ENCODE results near the gene NOP56.
"Not testable (repeated sequence)": the region's sequence is repeated elsewhere in the genome, so short reads cannot be mapped to it uniquely, and the experiment has no call there.

Gene NOP56

GRCh38 chr20:2652724-2653555, 508 bp downstream of the NOP56 start:
- DNase-seq, result no peak

- no peak for DNase-seq
Observed at GRCh38 chr20:2653556-2654383, 1.3 kb downstream of the NOP56 start.

DNA sequence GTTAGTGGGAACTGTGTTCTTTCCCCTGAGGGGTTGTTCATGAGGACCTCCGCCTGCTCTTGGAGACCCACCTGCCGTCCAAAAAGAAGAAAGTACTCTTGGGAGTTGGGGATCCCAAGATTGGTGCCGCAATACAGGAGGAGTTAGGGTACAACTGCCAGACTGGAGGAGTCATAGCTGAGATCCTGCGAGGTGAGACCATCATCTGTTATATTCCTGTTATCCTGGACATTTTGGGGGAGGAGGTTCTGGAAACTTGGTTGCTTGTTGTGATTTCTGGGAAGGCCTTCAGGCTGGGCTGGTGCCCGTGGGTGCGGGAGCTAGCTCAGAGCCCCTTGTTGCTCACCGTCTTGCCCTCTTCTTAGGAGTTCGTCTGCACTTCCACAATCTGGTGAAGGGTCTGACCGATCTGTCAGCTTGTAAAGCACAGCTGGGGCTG, 2.0 kb downstream of the NOP56 start:
- DNase-seq, result no peak

DNA sequence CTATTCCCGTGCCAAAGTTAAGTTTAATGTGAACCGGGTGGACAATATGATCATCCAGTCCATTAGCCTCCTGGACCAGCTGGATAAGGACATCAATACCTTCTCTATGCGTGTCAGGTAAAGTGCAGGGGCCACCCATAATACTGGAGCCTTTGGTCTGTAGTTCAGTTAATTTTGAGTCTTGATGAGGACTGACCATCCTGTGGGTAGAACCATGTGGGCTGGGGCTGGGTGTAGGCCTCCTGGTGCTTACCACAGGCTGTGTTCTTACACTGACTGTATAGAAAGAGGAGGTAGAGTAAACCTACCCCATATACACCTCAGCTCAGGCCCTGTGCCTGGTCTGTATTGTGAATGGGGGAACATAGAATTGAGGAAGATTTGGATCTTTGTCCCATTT, 2.4 kb downstream of the NOP56 start:
- DNase-seq, result no peak

DNA sequence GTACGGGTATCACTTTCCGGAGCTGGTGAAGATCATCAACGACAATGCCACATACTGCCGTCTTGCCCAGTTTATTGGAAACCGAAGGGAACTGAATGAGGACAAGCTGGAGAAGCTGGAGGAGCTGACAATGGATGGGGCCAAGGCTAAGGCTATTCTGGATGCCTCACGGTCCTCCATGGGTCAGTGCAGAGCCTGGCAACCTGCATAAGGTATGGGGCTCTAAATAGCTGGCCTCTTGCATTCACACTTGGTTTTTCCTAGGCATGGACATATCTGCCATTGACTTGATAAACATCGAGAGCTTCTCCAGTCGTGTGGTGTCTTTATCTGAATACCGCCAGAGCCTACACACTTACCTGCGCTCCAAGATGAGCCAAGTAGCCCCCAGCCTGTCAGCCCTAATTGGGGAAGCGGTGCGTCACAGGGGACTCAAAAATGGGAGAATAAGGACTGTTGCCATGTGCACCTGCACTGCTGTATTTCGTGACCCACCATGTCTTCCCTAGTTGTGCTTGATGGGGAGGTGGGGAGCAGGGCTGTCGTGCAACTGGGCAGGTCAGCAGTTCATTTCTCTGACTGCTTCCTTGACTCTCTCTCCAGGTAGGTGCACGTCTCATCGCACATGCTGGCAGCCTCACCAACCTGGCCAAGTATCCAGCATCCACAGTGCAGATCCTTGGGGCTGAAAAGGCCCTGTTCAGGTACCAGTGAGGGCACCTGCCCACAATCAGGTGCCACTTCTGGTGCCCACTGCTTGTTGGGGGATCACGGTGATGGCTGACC, 3.1 kb downstream of the NOP56 start:
- no peak for DNase-seq

- DNase-seq, result no peak
Observed at GRCh38 chr20:2656471-2657117, 4.2 kb downstream of the NOP56 start.

DNA sequence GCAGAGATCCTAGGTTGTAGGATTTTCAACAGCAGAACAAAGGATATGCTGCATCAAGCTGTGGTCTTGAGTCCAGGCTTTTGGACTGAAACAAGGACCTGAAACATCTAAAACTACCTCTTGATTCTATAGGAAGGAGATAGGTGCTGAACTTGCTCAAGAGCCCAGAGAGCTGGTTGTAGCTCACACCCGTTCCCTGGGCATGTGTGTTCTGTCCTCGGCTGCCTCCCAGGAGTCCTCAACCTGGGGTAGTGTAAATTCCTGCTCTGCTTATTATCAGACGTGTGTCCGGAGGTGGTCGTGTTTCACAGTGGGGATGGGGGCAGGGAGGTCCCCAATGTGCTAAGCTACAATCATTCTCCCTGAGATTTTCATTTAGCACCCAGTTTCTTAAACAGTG, 4.8 kb downstream of the NOP56 start:
- no peak for DNase-seq

DNA sequence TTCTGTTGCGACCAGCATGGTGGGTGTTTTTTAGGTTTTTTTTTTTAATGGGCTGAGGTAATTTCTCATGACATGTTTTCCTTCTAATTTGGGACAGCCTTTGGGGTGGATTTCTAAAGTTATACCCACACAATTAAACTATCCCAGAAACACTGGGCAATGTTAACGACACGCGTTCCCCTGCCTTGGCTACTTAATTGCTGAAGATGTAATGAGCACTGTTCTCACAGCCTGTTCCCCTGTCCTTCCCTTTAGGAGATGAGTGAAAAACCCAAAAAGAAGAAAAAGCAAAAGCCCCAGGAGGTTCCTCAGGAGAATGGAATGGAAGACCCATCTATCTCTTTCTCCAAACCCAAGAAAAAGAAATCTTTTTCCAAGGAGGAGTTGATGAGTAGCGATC, 5.2 kb downstream of the NOP56 start:
- no peak for DNase-seq

GRCh38 chr20:2658414-2659354, 6.3 kb downstream of the NOP56 start:
- DNase-seq, result no peak

DNA sequence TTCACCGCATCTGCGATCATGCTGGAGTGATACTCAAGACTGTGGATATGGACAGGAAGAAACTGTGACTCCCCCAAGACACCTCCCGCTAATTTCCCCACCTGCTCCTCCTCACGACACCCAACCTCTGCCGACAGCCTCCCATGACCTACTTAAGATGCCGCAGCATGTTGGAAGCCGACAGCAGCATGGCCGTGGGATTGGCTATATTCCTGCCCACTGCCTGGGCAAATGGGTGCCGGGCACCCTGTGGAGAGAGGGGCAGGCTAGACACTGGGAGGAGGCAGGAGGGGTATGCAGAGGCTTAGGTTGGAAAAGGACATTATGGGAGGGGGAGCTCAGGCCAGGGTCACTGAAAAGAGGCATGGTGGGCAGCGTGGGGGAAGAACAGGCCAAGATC, 7.1 kb downstream of the NOP56 start:
- DNase-seq, result no peak

DNA sequence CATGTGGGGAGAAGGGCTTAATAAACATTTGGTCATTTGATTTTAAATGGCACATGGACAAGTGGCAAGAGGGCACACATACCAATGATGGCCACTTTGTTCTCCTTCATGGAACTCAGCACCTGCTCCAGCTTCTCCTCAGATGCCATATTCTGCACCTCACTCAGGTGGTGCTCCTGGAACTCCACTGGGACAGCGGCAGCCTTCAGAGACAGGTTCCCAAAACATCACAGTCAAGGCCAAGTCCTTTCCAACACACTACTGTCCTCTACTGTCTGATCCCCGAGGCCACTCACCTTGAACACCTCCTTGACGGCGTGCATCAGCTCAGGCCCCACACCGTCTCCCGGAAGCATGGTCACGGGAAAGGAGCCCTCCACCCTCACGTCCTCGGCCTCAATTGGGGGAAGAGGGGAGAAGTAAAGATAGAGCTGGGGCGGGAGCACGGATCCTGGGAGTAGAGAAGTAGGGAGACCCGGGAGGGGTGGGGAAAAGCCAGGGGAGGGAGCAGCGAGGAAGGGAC, 11.0 kb downstream of the NOP56 start:
- DNase-seq, result no peak

DNA sequence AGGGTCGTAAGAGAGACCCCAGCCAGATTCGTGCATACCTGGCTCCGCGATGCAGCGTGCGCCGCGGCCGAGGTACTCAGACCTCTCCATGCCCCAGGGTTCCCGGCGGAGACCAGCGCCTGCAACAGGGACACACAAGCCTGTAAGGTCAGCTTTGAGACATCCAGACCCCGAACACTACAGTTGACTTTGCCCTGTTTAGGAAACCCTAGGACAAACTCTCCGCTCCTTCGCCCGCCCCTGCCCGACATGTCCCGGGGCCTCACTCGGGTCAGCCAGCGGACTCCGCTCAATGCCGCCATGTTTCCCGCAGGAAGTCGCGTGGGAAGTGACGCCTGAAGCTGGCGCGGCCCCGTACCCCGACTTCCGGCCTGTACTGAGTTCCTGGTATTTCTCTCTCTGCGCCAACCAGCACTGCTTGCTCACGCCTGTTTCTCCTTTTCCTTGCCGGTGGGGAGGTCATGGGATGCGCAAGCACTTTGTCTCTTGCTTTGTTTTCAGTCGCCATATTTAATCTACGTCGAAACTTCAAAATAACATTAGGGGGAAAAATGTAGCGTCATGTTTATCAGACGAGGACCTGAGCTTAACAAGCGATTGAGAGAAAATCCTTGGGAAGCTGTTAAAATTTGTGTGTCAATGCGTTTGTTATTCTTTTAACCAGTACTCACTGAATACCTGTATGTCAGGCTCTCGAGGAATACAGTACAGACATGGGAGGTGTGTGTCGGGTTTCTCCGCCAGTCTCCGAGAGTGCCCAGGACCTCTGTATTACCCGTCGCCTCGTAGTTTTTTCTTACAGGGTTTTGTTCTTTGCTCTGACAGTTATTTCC, 11.7 kb downstream of the NOP56 start, which contains the start of gene IDH3B:
Gene IDH3B, minus strand, starts transcription at position 330 of the 833 bp plus-strand sequence. Its CDS starts 28 bp downstream, at position 302.
- DNase-seq, result peak; percentile 85

GRCh38 chr20:2671977-2672376, 19.5 kb downstream of the NOP56 start:
- DNase-seq, result no peak

DNA sequence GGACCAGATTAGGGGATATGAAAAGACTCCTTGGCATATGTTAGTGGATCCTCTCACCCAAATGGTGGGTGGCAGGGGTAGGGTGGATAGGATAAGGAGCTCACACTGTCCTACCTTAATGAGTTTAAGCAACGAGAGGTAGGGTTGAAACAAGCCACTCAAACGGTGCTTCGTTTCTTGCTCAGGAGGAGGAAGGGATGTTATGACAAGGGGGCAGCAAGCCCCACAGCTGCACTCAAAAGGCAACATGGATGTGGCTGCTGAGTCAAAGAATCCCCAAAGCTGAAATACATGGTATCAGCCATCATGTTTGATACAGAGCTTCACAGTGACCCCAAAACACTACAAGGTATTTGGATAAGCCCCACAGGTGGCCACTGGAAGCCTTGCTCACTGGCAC, 20.0 kb downstream of the NOP56 start:
- DNase-seq, result no peak

GRCh38 chr20:2673453-2673852, 21.0 kb downstream of the NOP56 start:
- DNase-seq, result no peak

GRCh38 chr20:2680046-2680445, 27.6 kb downstream of the NOP56 start:
- DNase-seq, result peak; percentile 50

DNA sequence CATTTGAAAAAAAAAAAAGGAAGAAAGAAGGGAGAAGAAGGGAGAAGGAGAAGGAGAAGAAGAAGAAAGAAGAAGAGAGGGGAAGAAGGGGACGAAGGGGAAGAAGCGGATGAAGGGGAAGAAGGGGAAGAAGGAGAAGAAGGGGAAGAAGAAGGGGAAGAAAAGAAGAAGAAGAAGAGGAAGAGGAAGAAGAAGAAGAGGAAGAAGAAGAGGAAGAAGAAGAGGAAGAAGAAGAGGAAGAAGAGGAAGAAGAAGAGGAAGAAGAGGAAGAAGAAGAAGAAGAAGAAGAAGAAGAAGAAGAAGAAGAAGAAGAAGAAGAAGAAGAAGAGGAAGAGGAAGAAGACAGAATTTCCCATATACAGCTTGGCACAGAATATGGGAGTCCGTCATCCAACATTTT, 29.6 kb downstream of the NOP56 start:
- not testable (repeated sequence) for DNase-seq

- DNase-seq, result peak; percentile 91
Observed at GRCh38 chr20:2684817-2685216, 32.4 kb downstream of the NOP56 start.

DNA sequence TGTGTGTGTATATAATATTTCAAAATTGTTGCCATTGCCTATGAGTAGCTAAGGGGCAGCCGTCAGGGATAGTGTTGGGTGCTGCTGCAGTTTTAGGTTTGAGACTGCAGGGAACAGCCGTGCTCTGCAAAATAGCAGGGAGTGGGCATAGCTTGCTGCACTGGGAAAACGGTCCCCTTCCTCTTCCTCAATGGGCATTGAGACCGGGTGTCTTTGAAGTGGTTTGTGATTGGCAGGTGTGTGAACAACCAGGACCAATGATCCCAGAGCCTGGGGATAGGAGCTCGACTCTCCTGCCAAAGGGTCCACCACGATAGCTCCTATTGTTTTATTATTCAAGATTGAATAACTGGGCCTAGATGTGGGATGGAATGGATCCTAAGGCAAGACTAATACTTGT, 35.1 kb downstream of the NOP56 start:
- DNase-seq, result no peak

DNA sequence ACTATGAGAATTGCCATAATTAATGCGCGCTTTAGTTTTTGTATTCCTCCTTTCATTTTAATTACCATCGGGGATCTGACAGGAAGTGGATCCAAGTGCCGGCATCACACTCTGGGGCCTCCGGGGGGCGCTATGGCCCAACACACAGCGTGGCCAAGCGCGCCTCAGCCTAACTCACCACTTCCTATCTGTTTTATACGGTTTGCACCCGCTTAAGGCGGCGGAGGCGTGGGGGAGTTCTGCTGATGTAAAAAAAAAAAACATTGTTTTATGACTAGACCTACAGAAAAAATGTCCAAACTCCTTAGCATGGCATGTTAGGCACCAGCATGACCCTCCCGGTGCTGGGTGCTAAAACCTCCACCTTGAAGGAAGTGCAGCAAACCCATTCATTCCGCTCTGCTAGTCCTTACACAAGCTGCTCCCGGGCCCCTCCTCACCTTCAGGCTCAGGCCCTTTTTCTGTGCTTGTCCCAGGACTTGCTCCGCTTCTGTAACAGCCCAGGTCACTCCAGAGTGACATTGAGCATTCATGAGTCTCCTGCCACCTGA, 35.7 kb downstream of the NOP56 start:
- DNase-seq, result peak; percentile 67
